GM21360 (cell line): Measurements from ENCODE around the gene FLRT2.

Experiments
- ATAC-seq: cut with Tn5 transposase; IDR thresholded peaks from one replicate; pipeline ENCODE4 v1.9.1; 2021; ENCODE audit warnings: mild to moderate bottlenecking, moderate library complexity; ENCODE audit not compliant: unreplicated experiment

FLRT2 gene

GRCh38 chr14:85556267-85556666, 26.3 kb downstream of the FLRT2 start:
- ATAC-seq: no peak

- ATAC-seq: no peak
Measured at GRCh38 chr14:85558505-85558904, 28.6 kb downstream of the FLRT2 start.

DNA sequence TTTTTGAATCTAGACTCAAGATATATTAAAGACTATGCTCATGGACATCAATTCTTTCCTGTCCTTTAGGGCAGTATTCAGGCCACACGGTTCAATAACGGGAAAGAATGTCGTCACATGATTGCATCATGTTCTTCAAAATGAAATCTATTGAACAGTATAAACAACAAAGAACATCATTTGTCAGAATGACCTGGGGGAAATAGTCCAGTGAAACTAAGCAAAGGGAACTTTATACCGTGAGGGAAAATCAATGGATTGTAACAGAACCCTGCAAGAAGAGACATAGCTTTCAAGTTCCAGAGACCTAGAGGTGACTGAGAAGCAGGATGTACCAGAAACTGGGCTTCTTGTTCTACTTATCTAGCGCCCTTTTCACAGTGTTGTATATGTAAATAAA, 32.7 kb downstream of the FLRT2 start:
- ATAC-seq: no peak

GRCh38 chr14:85564841-85565527, 35.0 kb downstream of the FLRT2 start:
- ATAC-seq: no peak

DNA sequence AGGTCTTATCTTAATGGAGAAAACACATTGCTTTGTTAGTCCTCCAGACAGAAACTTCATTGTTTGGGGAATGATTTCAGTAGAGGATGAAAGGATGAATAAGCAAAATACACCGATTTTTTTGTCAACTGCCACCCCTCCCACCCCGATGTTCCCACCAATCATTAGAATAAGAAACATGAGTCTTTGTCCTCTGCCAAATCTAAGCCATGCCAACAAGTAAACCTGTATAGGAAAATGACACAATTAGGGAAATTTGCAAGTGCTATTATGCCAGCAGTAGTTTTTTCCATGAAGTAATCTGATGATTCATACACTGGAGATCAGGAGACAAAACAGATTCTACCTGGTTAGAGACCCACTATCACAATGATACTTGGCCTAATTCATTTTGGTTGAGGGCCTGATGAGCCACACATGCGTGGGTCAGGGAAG, 35.9 kb downstream of the FLRT2 start:
- ATAC-seq: no peak

GRCh38 chr14:85566603-85567002, 36.7 kb downstream of the FLRT2 start:
- ATAC-seq: no peak

- ATAC-seq: no peak
Measured at GRCh38 chr14:85572011-85572410, 42.1 kb downstream of the FLRT2 start.

DNA sequence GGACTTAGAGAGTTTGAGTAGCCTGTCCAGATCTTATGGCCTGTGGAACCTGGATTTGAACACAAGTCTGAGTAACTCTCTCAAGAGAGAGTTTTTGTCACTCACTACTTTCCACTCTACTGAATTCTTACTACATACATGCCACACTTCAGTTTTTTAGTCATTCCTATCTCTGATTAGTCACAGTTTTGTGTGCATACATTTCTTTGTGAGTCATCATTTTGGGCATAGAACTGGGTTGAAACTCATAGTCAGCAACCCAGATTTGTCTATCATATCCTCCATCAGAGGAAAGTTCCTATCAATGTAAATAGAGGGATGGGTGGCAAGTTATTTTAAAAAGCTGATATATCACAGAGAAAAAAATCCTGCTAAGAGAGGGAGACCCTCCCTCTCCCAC, 42.9 kb downstream of the FLRT2 start:
- no peak for ATAC-seq

- ATAC-seq: no peak
Measured at GRCh38 chr14:85573406-85573805, 43.5 kb downstream of the FLRT2 start.

DNA sequence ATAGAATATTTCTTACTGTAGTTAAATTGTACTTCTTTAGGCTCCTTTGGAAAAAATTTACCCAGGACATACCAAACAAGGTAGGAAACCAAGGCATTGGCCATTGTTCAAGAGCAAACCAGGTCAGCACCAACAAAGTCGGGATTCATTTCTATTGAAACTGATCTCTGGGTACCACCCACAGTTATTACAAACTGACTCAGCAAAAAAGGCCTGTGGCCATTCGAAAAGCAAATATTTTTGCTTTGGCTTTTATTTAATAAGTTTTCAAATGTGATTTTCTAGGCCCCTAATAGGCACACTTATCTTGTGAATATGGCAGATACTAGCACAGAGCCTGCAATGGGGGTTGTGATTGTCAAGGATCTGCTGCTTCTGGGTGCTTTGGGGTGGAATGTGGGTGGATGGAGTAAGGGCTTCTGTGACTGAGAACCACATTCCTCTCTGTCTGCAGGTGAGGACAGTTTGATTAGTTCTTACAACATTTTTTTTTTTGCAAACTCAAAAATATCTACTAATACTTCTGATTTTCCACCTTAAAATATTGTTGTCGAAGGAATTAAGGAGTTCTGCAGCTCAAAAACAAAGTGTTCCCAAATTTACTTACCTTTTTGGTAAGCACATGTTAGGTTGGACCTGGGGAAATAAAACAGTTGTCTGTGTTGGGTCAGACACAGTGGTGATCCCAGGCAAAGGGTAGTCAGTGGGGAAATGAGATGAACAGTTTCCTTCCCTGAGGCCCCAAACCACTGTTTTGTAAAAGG, 45.1 kb downstream of the FLRT2 start:
- no peak for ATAC-seq

- no peak for ATAC-seq
Measured at GRCh38 chr14:85575617-85575898, 45.6 kb downstream of the FLRT2 start.

GRCh38 chr14:85576218-85576617, 46.3 kb downstream of the FLRT2 start:
- no peak for ATAC-seq

DNA sequence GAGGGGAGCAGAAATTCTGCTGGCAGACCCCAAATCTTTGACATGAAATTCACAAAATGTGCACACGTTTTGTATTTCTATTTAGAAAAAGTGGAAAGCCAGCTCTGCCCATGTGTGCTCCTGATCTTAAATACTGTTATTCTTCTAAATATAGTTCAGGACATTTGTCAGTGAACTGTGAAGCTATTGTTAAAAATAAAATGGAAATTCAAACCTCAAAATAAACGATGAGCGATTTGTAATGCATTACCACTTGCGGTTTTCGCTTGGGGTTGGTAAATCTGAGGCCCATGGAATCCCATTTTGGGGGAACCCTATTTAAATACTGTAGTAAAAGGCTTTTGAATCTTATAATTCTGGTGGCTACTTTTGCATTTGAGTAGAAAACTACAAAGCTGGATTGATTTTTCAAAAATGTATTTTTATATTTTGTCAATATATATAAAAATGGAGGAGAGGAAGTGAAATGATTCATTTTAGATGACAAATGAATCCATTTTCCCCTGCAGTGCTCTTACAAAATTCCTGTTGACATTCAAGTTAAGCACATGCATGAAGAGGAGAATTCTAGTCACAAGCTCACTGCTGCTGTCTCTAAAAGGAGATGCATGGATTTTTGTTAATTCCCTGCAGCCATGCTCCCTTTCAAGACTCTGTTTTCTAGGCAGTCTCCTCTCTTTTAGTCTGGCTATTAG, 47.1 kb downstream of the FLRT2 start:
- no peak for ATAC-seq

GRCh38 chr14:85577543-85578114, 47.7 kb downstream of the FLRT2 start:
- no peak for ATAC-seq

- ATAC-seq: no peak
Measured at GRCh38 chr14:85578357-85578756, 48.4 kb downstream of the FLRT2 start.

- no peak for ATAC-seq
Measured at GRCh38 chr14:85578930-85579329, 49.0 kb downstream of the FLRT2 start.

DNA sequence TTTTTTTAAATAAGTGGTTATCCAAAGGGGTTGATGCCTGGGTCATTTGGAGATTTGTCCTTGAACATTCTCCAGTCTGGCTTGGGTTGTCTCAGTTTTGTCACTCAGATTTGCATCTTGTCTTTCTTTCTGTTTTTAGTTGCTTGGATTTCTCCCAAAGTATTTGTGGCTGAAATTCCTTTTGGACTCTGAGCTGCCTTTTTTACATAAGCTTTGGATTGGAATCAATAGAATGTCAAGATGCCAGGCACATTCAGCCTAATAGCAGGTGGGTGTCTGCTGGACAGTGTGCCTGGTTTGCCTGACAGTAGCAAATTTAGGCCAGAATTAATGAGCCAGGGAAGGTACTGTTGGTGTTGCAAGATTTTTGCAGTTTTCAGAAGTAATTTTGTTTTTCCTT, 50.0 kb downstream of the FLRT2 start:
- ATAC-seq: no peak

GRCh38 chr14:85580536-85581140, 50.7 kb downstream of the FLRT2 start:
- no peak for ATAC-seq

DNA sequence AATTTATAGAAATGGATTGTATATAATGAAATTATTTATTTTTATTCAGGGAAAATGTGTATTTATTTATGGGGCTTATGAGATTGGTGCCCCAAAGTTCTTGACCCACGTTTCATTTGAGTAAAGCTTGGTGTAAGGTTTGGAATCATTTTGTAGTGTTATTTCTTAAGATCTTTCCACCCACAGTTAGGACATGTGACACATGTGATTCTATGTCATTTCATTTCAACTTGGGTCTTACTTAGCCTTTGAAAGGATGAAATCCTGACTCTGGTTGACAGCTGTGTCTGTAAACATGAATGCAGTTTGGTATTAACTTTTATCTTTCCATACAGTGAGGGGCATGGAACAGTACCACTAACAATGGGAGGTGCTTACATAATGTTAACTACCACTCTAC, 51.7 kb downstream of the FLRT2 start:
- no peak for ATAC-seq

- ATAC-seq: no peak
Measured at GRCh38 chr14:85583380-85583779, 53.4 kb downstream of the FLRT2 start.

DNA sequence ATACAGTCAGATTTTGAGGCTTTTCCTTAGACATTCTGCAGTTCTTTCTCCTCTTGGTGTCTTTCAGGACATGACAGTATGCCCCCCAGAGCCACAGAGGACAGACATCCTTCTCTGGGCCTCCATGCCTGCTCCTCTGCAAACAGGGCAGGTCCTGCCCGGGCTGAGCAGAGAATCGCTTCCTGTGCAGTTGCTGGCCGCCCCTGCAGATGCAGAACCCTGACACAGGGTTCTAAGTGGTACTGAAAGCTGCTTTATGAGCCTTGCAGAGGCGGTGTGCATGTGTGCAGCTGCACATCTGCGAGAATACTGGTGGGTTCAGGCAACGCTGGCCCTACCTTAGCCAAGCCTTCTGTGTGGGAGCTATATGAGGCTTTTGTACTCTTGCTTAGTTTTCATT, 54.5 kb downstream of the FLRT2 start:
- ATAC-seq: no peak
